ENCODE measurements around the gene PABPC1L. TPM values are rescaled to one million over a fixed set of nuclear protein-coding genes. Genes with fewer than 3 reads are reported as not detected.

PABPC1L gene
- total RNA-seq, 2 experiments from 2014 or later: 88.4 to 93.8 TPM

GRCh38 chr20:44942264-44942973, 32.6 kb downstream of the PABPC1L start:
- Mint-ChIP-seq H3K27me3 (no peaks in the 10 kb centered on the region), H3K36me3 (ENCODE audit: low read depth) (peaks cover 60% of the 10 kb centered on the region), H3K4me3 (no peak overlapping the region), H3K9me3 (no peaks in the 10 kb centered on the region), H3K27ac (peak overlapping the region; percentile 30), H3K4me1 (ENCODE audit: low read depth) (peaks cover 2% of the 10 kb centered on the region)
- TF ChIP-seq CTCF (IDR thresholded peaks at IDR 0.05): no peak
- ATAC-seq: no peak
- DNase-seq: no peak
- ChIA-PET POLR2A (interaction anchor here (0.6 to 3.5 kb wide), 8 partner anchors 10 to 196 kb away, joined by 3 to 30 read pairs (median 5); partner anchors contain the start of genes PABPC1L and TOMM34), CTCF (interaction anchor here (1.6 to 1.9 kb wide), 3 partner anchors 10 to 494 kb away, joined by 3 to 9 read pairs (median 5); no protein-coding TSS in a partner anchor)
- intact Hi-C loops (cut with micrococcal nuclease): no loop called here

GRCh38 chr20:44943828-44944227, 34.0 kb downstream of the PABPC1L start:
- Mint-ChIP-seq H3K27ac (no peak overlapping the region), H3K27me3 (no peaks in the 10 kb centered on the region), H3K4me1 (ENCODE audit: low read depth) (peaks cover 2% of the 10 kb centered on the region), H3K36me3 (ENCODE audit: low read depth) (peaks cover 53% of the 10 kb centered on the region), H3K9me3 (no peaks in the 10 kb centered on the region), H3K4me3 (no peak overlapping the region)
- POLR2A ChIA-PET: interaction anchor here (2.2 to 3.5 kb wide), 2 partner anchors 8 to 17 kb away, joined by 16 to 30 read pairs; partner anchors contain the start of gene TOMM34
- no peak for TF ChIP-seq CTCF (IDR thresholded peaks at IDR 0.05)
- CTCF ChIA-PET: no interaction called here
- ATAC-seq (no peak), DNase-seq (no peak)
- intact Hi-C loops (cut with micrococcal nuclease): no loop called here

GRCh38 chr20:44945261-44945660, 35.4 kb downstream of the PABPC1L start:
- no peak for ATAC-seq
- no peak for DNase-seq
- POLR2A ChIA-PET: interaction anchor here (1.3 kb wide), 2 partner anchors 12 to 17 kb away, joined by 4 read pairs; no protein-coding TSS in a partner anchor
- Mint-ChIP-seq H3K4me3 (no peak overlapping the region), H3K27ac (no peak overlapping the region), H3K4me1 (ENCODE audit: low read depth) (peaks cover 2% of the 10 kb centered on the region), H3K36me3 (ENCODE audit: low read depth) (peaks cover 61% of the 10 kb centered on the region), H3K27me3 (no peaks in the 10 kb centered on the region), H3K9me3 (no peaks in the 10 kb centered on the region)
- CTCF ChIA-PET: no interaction called here
- intact Hi-C loops (cut with micrococcal nuclease): no loop called here
- no peak for TF ChIP-seq CTCF (IDR thresholded peaks at IDR 0.05)

GRCh38 chr20:44946271-44946852, 36.5 kb downstream of the PABPC1L start:
- H3K27ac Mint-ChIP-seq: no peak overlapping the region
- TF ChIP-seq CTCF (IDR thresholded peaks at IDR 0.05): no peak
- POLR2A ChIA-PET: interaction anchor here (1.2 to 1.7 kb wide), 5 partner anchors 9 to 16 kb away, joined by 3 to 7 read pairs (median 4); partner anchors contain the start of gene TOMM34
- H3K9me3 Mint-ChIP-seq: no peaks in the 10 kb centered on the region
- no peaks in the 10 kb centered on the region for H3K27me3 Mint-ChIP-seq
- ATAC-seq (no peak), DNase-seq (no peak)
- H3K4me3 Mint-ChIP-seq: no peak overlapping the region
- peaks cover 65% of the 10 kb centered on the region for H3K36me3 Mint-ChIP-seq (ENCODE audit: low read depth)
- CTCF ChIA-PET: interaction anchor here (0.9 to 1.5 kb wide), 2 partner anchors 13 kb away, joined by 3 to 4 read pairs; no protein-coding TSS in a partner anchor
- H3K4me1 Mint-ChIP-seq (ENCODE audit: low read depth): peaks cover 2% of the 10 kb centered on the region
- intact Hi-C loops (cut with micrococcal nuclease): no loop called here

GRCh38 chr20:44948107-44948506, 38.2 kb downstream of the PABPC1L start:
- intact Hi-C loops (cut with micrococcal nuclease): no loop called here
- ChIA-PET CTCF (interaction anchor here (1.0 to 1.7 kb wide), 3 partner anchors 63 to 149 kb away, joined by 3 to 6 read pairs (median 3); no protein-coding TSS in a partner anchor), POLR2A (interaction anchor here (0.7 to 4.7 kb wide), 5 partner anchors 9 to 12 kb away, joined by 3 to 35 read pairs (median 4); partner anchors contain the start of gene TOMM34)
- H3K9me3 Mint-ChIP-seq: no peaks in the 10 kb centered on the region
- H3K27ac Mint-ChIP-seq: no peak overlapping the region
- ATAC-seq: no peak
- TF ChIP-seq CTCF (IDR thresholded peaks at IDR 0.05): no peak
- DNase-seq: no peak
- no peaks in the 10 kb centered on the region for H3K27me3 Mint-ChIP-seq
- peaks cover 9% of the 10 kb centered on the region for H3K4me1 Mint-ChIP-seq (ENCODE audit: low read depth)
- peaks cover 69% of the 10 kb centered on the region for H3K36me3 Mint-ChIP-seq (ENCODE audit: low read depth)
- no peak overlapping the region for H3K4me3 Mint-ChIP-seq

All from activated CD8-positive, alpha-beta T cell treated with anti-CD3 and anti-CD28 coated beads for 36 hours (primary cell).